MM.1S (cell line): ENCODE data around the gene OGG1.

Experiments
- DNase-seq: peaks from one replicate; pipeline ENCODE4 v3.0.0-alpha.2; 2015
- H2AFZ ChIP-seq: fragments of 300-600 bp; sonication (generic); 2 replicates; pipeline ENCODE4 v1.6.0; 2016; ENCODE audit warnings: antibody characterized with exemption, low read length
- H3F3A ChIP-seq: fragments of 300-600 bp; sonication (generic); 2 replicates; pipeline ENCODE4 v1.6.1; 2016; ENCODE audit warnings: mild to moderate bottlenecking, antibody characterized with exemption, low read length, moderate library complexity, mixed read lengths; ENCODE audit not compliant: insufficient read depth
- H3K27ac ChIP-seq: fragments of 300-600 bp; sonication (generic); 2 replicates; pipeline ENCODE4 v1.5.1; 2016; ENCODE audit warnings: mild to moderate bottlenecking, low read length
- H3K27me3 ChIP-seq: fragments of 300-600 bp; sonication (generic); replicated peaks from 2 replicates; pipeline ENCODE4 v1.6.0; 2016; ENCODE audit warnings: low read length; ENCODE audit not compliant: insufficient read depth
- H3K36me3 ChIP-seq: fragments of 300-600 bp; sonication (generic); replicated peaks from 2 replicates; pipeline ENCODE4 v1.6.1; 2016; ENCODE audit warnings: mild to moderate bottlenecking, low read length, mixed read lengths; ENCODE audit not compliant: insufficient read depth
- H3K4me1 ChIP-seq: fragments of 300-600 bp; sonication (generic); 2 replicates; pipeline ENCODE4 v1.6.1; 2016; ENCODE audit warnings: low read length, mixed read lengths
- H3K4me2 ChIP-seq: fragments of 300-600 bp; sonication (generic); 2 replicates; pipeline ENCODE4 v1.6.0; 2016; ENCODE audit warnings: low read depth, low read length
- H3K4me3 ChIP-seq: fragments of 300-600 bp; sonication (generic); 2 replicates; pipeline ENCODE4 v1.5.1; 2016; ENCODE audit warnings: low read length, mixed read lengths
- H3K79me2 ChIP-seq: fragments of 300-600 bp; sonication (generic); 2 replicates; pipeline ENCODE4 v1.6.1; 2016; ENCODE audit warnings: mixed run types, low read length, mixed read lengths
- H3K9ac ChIP-seq: fragments of 300-600 bp; sonication (generic); 2 replicates; pipeline ENCODE4 v1.6.1; 2016; ENCODE audit warnings: low read length, mixed read lengths
- H3K9me2 ChIP-seq: fragments of 300-600 bp; sonication (generic); replicated peaks from 2 replicates; pipeline ENCODE4 v1.6.1; 2016; ENCODE audit warnings: mild to moderate bottlenecking, low read length, mixed read lengths; ENCODE audit not compliant: insufficient read depth
- H3K9me3 ChIP-seq: fragments of 300-600 bp; sonication (generic); replicated peaks from 2 replicates; pipeline ENCODE4 v1.6.1; 2016; ENCODE audit warnings: mild to moderate bottlenecking, low read length, mixed read lengths; ENCODE audit not compliant: insufficient read depth
- H4K20me1 ChIP-seq: fragments of 300-600 bp; sonication (generic); 2 replicates; pipeline ENCODE4 v1.6.1; 2016; ENCODE audit warnings: mild to moderate bottlenecking, low read length, moderate library complexity, mixed read lengths; ENCODE audit not compliant: insufficient read depth
- CTCF ChIP-seq: fragments of 300-600 bp; sonication (generic); IDR thresholded peaks from 2 replicates; pipeline ENCODE4 v1.5.1; 2016; ENCODE audit warnings: antibody characterized with exemption, low read length, mixed read lengths
- EZH2 ChIP-seq: fragments of 300-600 bp; sonication (generic); optimal IDR thresholded peaks from 2 replicates; pipeline ENCODE3; 2017; ENCODE audit warnings: low read depth, mild to moderate bottlenecking, antibody characterized with exemption, low read length, mixed read lengths
- EZH2phosphoT487 ChIP-seq: fragments of 300-600 bp; sonication (generic); IDR thresholded peaks from 2 replicates; pipeline ENCODE4 v1.6.1; 2018; ENCODE audit warnings: antibody characterized with exemption, low read length

Gene OGG1

DNA sequence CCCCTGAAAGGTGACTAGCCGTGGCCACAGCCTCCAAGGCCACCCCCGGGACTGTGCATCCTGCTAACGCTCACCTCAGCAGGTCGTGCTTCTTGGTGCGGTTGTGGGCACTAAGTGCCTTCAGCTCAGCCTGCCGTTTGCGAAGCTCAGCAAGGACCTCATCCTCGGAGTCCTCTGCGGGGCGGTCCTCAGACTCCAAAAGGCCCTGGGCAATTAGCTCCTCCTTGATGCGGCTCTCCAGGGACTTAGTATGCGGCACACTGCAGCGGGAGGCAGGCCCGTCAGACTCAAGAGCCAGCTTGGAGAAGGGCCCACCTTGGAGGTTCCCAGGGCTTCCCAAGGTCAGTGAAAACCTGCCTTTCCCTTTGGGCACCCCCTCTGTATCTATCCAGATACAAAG, 34.2 kb downstream of the OGG1 start:
- no peaks in the 10 kb centered on the region for H3K4me1 ChIP-seq
- no peaks in the 10 kb centered on the region for H3K9me3 ChIP-seq
- 0 out of 2 replicates have a peak, but pooled peaks cover 2% of the 10 kb centered on the region for H3K36me3 ChIP-seq

DNA sequence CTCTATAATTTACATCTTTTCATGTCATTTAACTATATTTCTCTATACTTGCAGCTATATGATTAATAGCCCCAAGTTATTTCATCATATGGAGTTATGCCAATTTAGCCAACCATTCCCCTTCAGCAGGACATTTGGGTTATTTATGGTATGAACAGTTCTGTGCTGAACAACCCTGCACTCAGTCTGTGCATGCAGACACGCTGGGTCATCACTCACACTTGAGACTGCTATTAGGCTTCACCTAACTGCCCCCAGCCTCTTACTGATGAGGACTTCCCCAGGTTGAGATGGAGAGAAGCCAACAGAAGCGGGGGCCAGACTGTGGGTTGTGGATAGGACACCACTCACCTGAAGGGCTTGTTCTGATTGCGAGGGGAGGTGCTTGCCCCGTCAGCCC, 35.2 kb downstream of the OGG1 start:
- no peak for DNase-seq
- no peak overlapping the region for H3K9ac ChIP-seq
- H3K4me1 ChIP-seq = no peaks in the 10 kb centered on the region
- H3K9me2 ChIP-seq = no peaks in the 10 kb centered on the region
- no peaks in the 10 kb centered on the region for H3F3A ChIP-seq
- H3K4me3 ChIP-seq = no peak overlapping the region
- no peak overlapping the region for H2AFZ ChIP-seq
- H4K20me1 ChIP-seq = no peaks in the 10 kb centered on the region
- H3K9me3 ChIP-seq = no peaks in the 10 kb centered on the region
- TF ChIP-seq EZH2phosphoT487 (no peak), CTCF (no peak), EZH2 (no peak)
- no peak overlapping the region for H3K27ac ChIP-seq
- H3K79me2 ChIP-seq = no peaks in the 10 kb centered on the region
- H3K4me2 ChIP-seq = no peak overlapping the region
- 0 out of 2 replicates have a peak, but pooled peaks cover 2% of the 10 kb centered on the region for H3K36me3 ChIP-seq
- no peaks in the 10 kb centered on the region for H3K27me3 ChIP-seq

More for the DNA sequence above, 34.2 kb downstream of the OGG1 start:
- H3K9ac ChIP-seq = no peak overlapping the region
- no peaks in the 10 kb centered on the region for H3K9me2 ChIP-seq
- no peaks in the 10 kb centered on the region for H3K79me2 ChIP-seq
- no peak for TF ChIP-seq CTCF
- TF ChIP-seq EZH2 = no peak
- TF ChIP-seq EZH2phosphoT487 = no peak
- H3F3A ChIP-seq = no peaks in the 10 kb centered on the region
- no peak overlapping the region for H3K4me3 ChIP-seq
- no peaks in the 10 kb centered on the region for H4K20me1 ChIP-seq
- no peaks in the 10 kb centered on the region for H3K27me3 ChIP-seq
- H2AFZ ChIP-seq = no peak overlapping the region
- no peak for DNase-seq
- no peak overlapping the region for H3K27ac ChIP-seq
- no peak overlapping the region for H3K4me2 ChIP-seq

- Histone ChIP-seq H3K4me3 (no peak overlapping the region), H3K79me2 (no peaks in the 10 kb centered on the region), H3K9me2 (no peaks in the 10 kb centered on the region), H3K36me3 (0 out of 2 replicates have a peak, but pooled peaks cover 2% of the 10 kb centered on the region), H3K27ac (no peak overlapping the region), H3K4me2 (no peak overlapping the region), H3K27me3 (no peaks in the 10 kb centered on the region), H3K9ac (no peak overlapping the region), H3K4me1 (no peaks in the 10 kb centered on the region), H3K9me3 (no peaks in the 10 kb centered on the region), H4K20me1 (no peaks in the 10 kb centered on the region), H2AFZ (no peak overlapping the region), H3F3A (no peaks in the 10 kb centered on the region)
- no peak for DNase-seq
- TF ChIP-seq CTCF = no peak
- no peak for TF ChIP-seq EZH2phosphoT487
- TF ChIP-seq EZH2 = no peak
Observed at GRCh38 chr3:9785602-9786001, 35.9 kb downstream of the OGG1 start.
